Lung microvascular endothelial cell (primary cell): Measurements from ENCODE around the gene PLEKHA5. TPM values are rescaled to one million over a fixed set of nuclear protein-coding genes. Genes with fewer than 3 reads are reported as not detected.
"Not testable (repeated sequence)": the region's sequence is repeated elsewhere in the genome, so short reads cannot be mapped to it uniquely, and the experiment has no call there.

ENCODE experiments used
- DNase-seq, 2 donors: peaks; one replicate each; pipeline versions ENCODE4 v3.0.0 to v3.0.0-alpha.2; 2010; ENCODE audit warnings: low read depth in 2 of 2
- total RNA-seq: library from RNA; depleted of rRNA; stranded (reverse); fragments of >200 nt; gene quantifications from 2 replicates; pipeline ENCODE4 v1.2.1, GENCODE V29; 2014

Gene PLEKHA5
- total RNA-seq, 1 donor from 2014 or later, result 11.9 TPM

- DNase-seq, result no peak
Measured at GRCh38 chr12:19168644-19169043, 39.1 kb downstream of the PLEKHA5 start.

- no peak for DNase-seq
Measured at GRCh38 chr12:19169222-19169621, 39.7 kb downstream of the PLEKHA5 start.

GRCh38 chr12:19170286-19170685 is 40.8 kb downstream of the PLEKHA5 start:
- DNase-seq, result not testable (repeated sequence)

- peak in 1 of 2 donors; percentile 20 for DNase-seq
Measured at GRCh38 chr12:19171731-19172130, 42.2 kb downstream of the PLEKHA5 start.

GRCh38 chr12:19177754-19178153 is 48.2 kb downstream of the PLEKHA5 start:
- DNase-seq, result no peak

- DNase-seq, result no peak
Measured at GRCh38 chr12:19179986-19180385, 50.5 kb downstream of the PLEKHA5 start.

- DNase-seq, result peak in 1 of 2 donors; percentile 16
Measured at GRCh38 chr12:19181666-19182426, 52.3 kb downstream of the PLEKHA5 start.

GRCh38 chr12:19183121-19183838 is 53.7 kb downstream of the PLEKHA5 start:
- peak in 1 of 2 donors; percentile 48 for DNase-seq

- DNase-seq, result no peak
Measured at GRCh38 chr12:19185262-19185929, 55.9 kb downstream of the PLEKHA5 start.

GRCh38 chr12:19186722-19187661 is 57.5 kb downstream of the PLEKHA5 start:
- peak; percentile 74 to 76 for DNase-seq

- DNase-seq, result no peak
Measured at GRCh38 chr12:19189522-19189921, 60.0 kb downstream of the PLEKHA5 start.

GRCh38 chr12:19190292-19191031 is 60.9 kb downstream of the PLEKHA5 start:
- DNase-seq, result peak; percentile 54 to 69

- no peak for DNase-seq
Measured at GRCh38 chr12:19191089-19191488, 61.6 kb downstream of the PLEKHA5 start.

- DNase-seq, result no peak
Measured at GRCh38 chr12:19191563-19191962, 62.0 kb downstream of the PLEKHA5 start.

GRCh38 chr12:19192710-19193109 is 63.2 kb downstream of the PLEKHA5 start:
- no peak for DNase-seq

- no peak for DNase-seq
Measured at GRCh38 chr12:19194963-19195362, 65.4 kb downstream of the PLEKHA5 start.

- DNase-seq, result no peak
Measured at GRCh38 chr12:19196959-19197630, 67.6 kb downstream of the PLEKHA5 start.

- DNase-seq, result peak in 1 of 2 donors; percentile 62
Measured at GRCh38 chr12:19198272-19198671, 68.7 kb downstream of the PLEKHA5 start.

GRCh38 chr12:19199332-19199731 is 69.8 kb downstream of the PLEKHA5 start:
- DNase-seq, result no peak

GRCh38 chr12:19200261-19200660 is 70.7 kb downstream of the PLEKHA5 start:
- peak in 1 of 2 donors; percentile 37 for DNase-seq
